Panc1 (cell line): Measurements from ENCODE around the gene LRRC27.

ENCODE experiments used
- CTCF ChIP-seq: fragments of 450-650 bp; IDR thresholded peaks from 2 replicates; pipeline ENCODE4 v1.5.1; 2017; ENCODE audit warnings: mild to moderate bottlenecking
- POLR2AphosphoS5 ChIP-seq: IDR thresholded peaks from 2 replicates; pipeline ENCODE4 v1.6.1; 2012; ENCODE audit warnings: mild to moderate bottlenecking, low read depth, low read length, moderate library complexity
- SIN3A ChIP-seq: IDR thresholded peaks from 2 replicates; pipeline ENCODE4 v1.6.1; 2012; ENCODE audit warnings: low read depth, mild to moderate bottlenecking, low read length, moderate library complexity, borderline replicate concordance; ENCODE audit not compliant: insufficient read depth

GRCh38 chr10:132393695-132394181 lies 61.7 kb downstream of the LRRC27 start:
- TF ChIP-seq CTCF (no peak), POLR2AphosphoS5 (no peak), SIN3A (no peak)
